CD4-positive, alpha-beta T cell (primary cell): Measurements from ENCODE around the gene FAM120C. TPM values are rescaled to one million over a fixed set of nuclear protein-coding genes. Genes with fewer than 3 reads are reported as not detected.

ENCODE experiments used
- ATAC-seq: fragments of 200-7000 bp; cut with Tn5 transposase; one replicate; pipeline ENCODE4 v1.10.0; 2022; ENCODE audit warnings: mild to moderate bottlenecking; ENCODE audit not compliant: poor library complexity
- CTCF ChIA-PET: fragments of 350-600 bp; sonication (Branson Sonifier 250); formaldehyde crosslinking; loops from one replicate; lab custom pipeline; 2021; ENCODE audit warnings: antibody characterized with exemption, inconsistent platforms; lab: Charles Lee
- POLR2A ChIA-PET: fragments of 350-600 bp; sonication (Branson Sonifier 250); formaldehyde crosslinking; loops from one replicate; lab custom pipeline; 2021; ENCODE audit warnings: antibody characterized with exemption, inconsistent platforms; lab: Charles Lee
- DNase-seq, 14 experiments: peaks; one replicate each; pipeline ENCODE4 v3.0.0-alpha.2; 2013 to 2020; ENCODE audit warnings: mixed read lengths in 2 of 14
- H3K27ac ChIP-seq, 2 donors: one replicate each; pipeline versions ENCODE4 v1.5.1 to v1.7.0; 2013; ENCODE audit warnings: low read length in 2 of 2, low read depth in 1 of 2, mild to moderate bottlenecking in 1 of 2
- H3K27me3 ChIP-seq, 2 experiments: 1 replicate in 1 of 2; 2 replicates in 1 of 2; pipeline versions ENCODE4 v1.6.1 to v1.7.0; 2013; ENCODE audit warnings: low read length in 2 of 2, control low read depth in 1 of 2, mild to moderate bottlenecking in 1 of 2, moderate library complexity in 1 of 2; ENCODE audit not compliant: insufficient read depth in 2 of 2, control insufficient read depth in 1 of 2
- H3K36me3 ChIP-seq: one replicate; pipeline ENCODE4 v1.6.1; 2013; ENCODE audit warnings: low read length, control low read depth; ENCODE audit not compliant: insufficient read depth
- H3K4me1 ChIP-seq: one replicate; pipeline ENCODE4 v1.6.1; 2013; ENCODE audit warnings: low read length, control low read depth; ENCODE audit not compliant: insufficient read depth
- H3K4me3 ChIP-seq: one replicate; pipeline ENCODE4 v1.5.1; 2013; ENCODE audit warnings: mild to moderate bottlenecking, low read length, moderate library complexity
- H3K9me3 ChIP-seq, 2 experiments: 1 replicate in 1 of 2; 2 replicates in 1 of 2; pipeline versions ENCODE4 v1.6.1 to v1.7.0; 2013; ENCODE audit warnings: low read length in 2 of 2, mild to moderate bottlenecking in 2 of 2, control low read depth in 1 of 2, moderate library complexity in 1 of 2; ENCODE audit not compliant: control insufficient read depth in 1 of 2, insufficient read depth in 1 of 2
- H3K27ac Mint-ChIP-seq: one replicate; pipeline ENCODE4 v1.8.0; 2020; ENCODE audit warnings: mixed read lengths
- H3K27me3 Mint-ChIP-seq: one replicate; pipeline ENCODE4 v1.8.0; 2021; ENCODE audit warnings: mixed read lengths
- H3K36me3 Mint-ChIP-seq: one replicate; pipeline ENCODE4 v1.8.0; 2021; ENCODE audit warnings: low read depth, mixed read lengths
- H3K4me1 Mint-ChIP-seq: one replicate; pipeline ENCODE4 v1.8.0; 2021; ENCODE audit warnings: low read depth, mixed read lengths
- H3K4me3 Mint-ChIP-seq: one replicate; pipeline ENCODE4 v1.8.0; 2020; ENCODE audit warnings: mild to moderate bottlenecking, mixed read lengths
- H3K9me3 Mint-ChIP-seq: one replicate; pipeline ENCODE4 v1.8.0; 2020; ENCODE audit warnings: mixed read lengths
- intact Hi-C, 2 experiments: fragments of 100-400 bp; cut with DNase I in 1 of 2; cut with micrococcal nuclease in 1 of 2; formaldehyde crosslinking; loops; one replicate each; pipeline versions ENCODE4 v1.15.1 to v1.9.0; 2023 to 2025; cut with DNase I, micrococcal nuclease
- total RNA-seq, 174 experiments: library from RNA in 2 of 174; stranded (reverse) in 2 of 174; gene quantifications; one replicate each; pipeline ENCODE4 v1.2.3 and lab custom pipeline; 2021 to 2026
- TF ChIP-seq, protein P1 (sequence below): fragments of 200-600 bp; IDR thresholded peaks from one replicate; pipeline ENCODE4 v1.8.0; 2022; ENCODE audit warnings: antibody characterized with exemption, mild to moderate bottlenecking

Gene FAM120C
- total RNA-seq, 2 experiments from 2014 or later: 12.3 to 13.3 TPM

DNA sequence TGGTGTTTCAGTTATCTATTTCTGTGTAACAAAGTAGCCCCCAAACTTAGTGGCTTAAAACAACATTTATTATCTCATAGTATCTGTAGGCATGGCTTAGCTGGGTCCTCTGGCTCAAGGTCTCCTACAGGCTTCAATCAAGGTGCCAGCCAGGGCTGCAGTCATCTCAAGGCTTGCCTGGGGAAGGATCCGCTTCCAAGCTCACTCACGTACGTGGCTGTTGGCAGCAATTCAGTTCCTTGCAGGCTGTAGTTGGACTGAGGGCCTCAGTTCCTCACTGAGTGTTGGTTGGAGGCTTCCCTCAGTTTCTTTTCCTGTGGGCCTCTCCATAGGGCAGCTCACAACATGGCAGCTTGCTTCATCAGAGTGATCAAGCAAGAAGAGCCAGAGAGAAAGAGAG is 9.3 kb downstream of the FAM120C start:
- H3K27ac ChIP-seq: no peak overlapping the region
- ATAC-seq: no peak
- POLR2A ChIA-PET: interaction anchor here (0.7 kb wide), 1 partner anchor 38 kb away, joined by 4 read pairs; no protein-coding TSS in a partner anchor

DNA sequence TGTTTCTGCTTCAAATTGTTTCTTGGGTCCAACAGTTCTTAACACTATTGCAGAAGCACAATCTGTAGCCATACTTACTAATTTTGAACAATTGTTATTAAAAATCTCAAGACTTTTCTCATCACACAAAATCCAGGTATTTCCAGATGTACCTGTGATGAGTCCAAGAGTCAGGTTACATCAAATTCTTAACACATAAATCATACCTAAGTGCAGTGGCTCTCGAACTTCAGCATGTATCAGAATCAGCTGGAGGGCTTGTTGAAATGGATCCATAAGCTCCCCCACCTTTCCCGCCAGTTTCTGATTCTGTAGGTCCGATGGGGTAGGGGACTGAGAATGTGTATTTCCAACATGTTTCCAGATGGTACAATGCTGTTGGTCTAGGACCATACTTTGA is 10.6 kb downstream of the FAM120C start:
- no peaks in the 10 kb centered on the region for H3K27me3 Mint-ChIP-seq
- Histone ChIP-seq H3K27me3 (no peaks in the 10 kb centered on the region), H3K4me1 (no peaks in the 10 kb centered on the region), H3K36me3 (peaks cover 12% of the 10 kb centered on the region), H3K4me3 (no peak overlapping the region), H3K9me3 (no peaks in the 10 kb centered on the region), H3K27ac (no peak overlapping the region)
- ChIA-PET CTCF (no interaction called here), POLR2A (interaction anchor here (1.0 kb wide), 1 partner anchor 11 kb away, joined by 3 read pairs; the partner anchor contains the start of gene FAM120C)
- DNase-seq (no peak), ATAC-seq (no peak)
- H3K27ac Mint-ChIP-seq: no peak overlapping the region
- H3K9me3 Mint-ChIP-seq: no peaks in the 10 kb centered on the region
- H3K4me3 Mint-ChIP-seq: no peak overlapping the region
- H3K4me1 Mint-ChIP-seq: peaks cover 11% of the 10 kb centered on the region
- H3K36me3 Mint-ChIP-seq: peaks cover 21% of the 10 kb centered on the region
- intact Hi-C loops: no loop called here
- TF ChIP-seq, protein P1, sequence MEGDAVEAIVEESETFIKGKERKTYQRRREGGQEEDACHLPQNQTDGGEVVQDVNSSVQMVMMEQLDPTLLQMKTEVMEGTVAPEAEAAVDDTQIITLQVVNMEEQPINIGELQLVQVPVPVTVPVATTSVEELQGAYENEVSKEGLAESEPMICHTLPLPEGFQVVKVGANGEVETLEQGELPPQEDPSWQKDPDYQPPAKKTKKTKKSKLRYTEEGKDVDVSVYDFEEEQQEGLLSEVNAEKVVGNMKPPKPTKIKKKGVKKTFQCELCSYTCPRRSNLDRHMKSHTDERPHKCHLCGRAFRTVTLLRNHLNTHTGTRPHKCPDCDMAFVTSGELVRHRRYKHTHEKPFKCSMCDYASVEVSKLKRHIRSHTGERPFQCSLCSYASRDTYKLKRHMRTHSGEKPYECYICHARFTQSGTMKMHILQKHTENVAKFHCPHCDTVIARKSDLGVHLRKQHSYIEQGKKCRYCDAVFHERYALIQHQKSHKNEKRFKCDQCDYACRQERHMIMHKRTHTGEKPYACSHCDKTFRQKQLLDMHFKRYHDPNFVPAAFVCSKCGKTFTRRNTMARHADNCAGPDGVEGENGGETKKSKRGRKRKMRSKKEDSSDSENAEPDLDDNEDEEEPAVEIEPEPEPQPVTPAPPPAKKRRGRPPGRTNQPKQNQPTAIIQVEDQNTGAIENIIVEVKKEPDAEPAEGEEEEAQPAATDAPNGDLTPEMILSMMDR: no peak

More for the DNA sequence above, 9.3 kb downstream of the FAM120C start:
- H3K9me3 ChIP-seq: no peaks in the 10 kb centered on the region
- H3K4me3 Mint-ChIP-seq: no peak overlapping the region
- CTCF ChIA-PET: no interaction called here
- DNase-seq: no peak
- H3K36me3 Mint-ChIP-seq: peaks cover 30% of the 10 kb centered on the region
- no peaks in the 10 kb centered on the region for H3K4me1 ChIP-seq
- intact Hi-C loops: no loop called here
- H3K27me3 ChIP-seq: no peaks in the 10 kb centered on the region
- H3K4me1 Mint-ChIP-seq: peaks cover 20% of the 10 kb centered on the region
- H3K36me3 ChIP-seq: peaks cover 12% of the 10 kb centered on the region
- no peak overlapping the region for H3K4me3 ChIP-seq
- no peaks in the 10 kb centered on the region for H3K9me3 Mint-ChIP-seq
- H3K27me3 Mint-ChIP-seq: no peaks in the 10 kb centered on the region
- no peak overlapping the region for H3K27ac Mint-ChIP-seq
- TF ChIP-seq, protein P1: no peak

DNA sequence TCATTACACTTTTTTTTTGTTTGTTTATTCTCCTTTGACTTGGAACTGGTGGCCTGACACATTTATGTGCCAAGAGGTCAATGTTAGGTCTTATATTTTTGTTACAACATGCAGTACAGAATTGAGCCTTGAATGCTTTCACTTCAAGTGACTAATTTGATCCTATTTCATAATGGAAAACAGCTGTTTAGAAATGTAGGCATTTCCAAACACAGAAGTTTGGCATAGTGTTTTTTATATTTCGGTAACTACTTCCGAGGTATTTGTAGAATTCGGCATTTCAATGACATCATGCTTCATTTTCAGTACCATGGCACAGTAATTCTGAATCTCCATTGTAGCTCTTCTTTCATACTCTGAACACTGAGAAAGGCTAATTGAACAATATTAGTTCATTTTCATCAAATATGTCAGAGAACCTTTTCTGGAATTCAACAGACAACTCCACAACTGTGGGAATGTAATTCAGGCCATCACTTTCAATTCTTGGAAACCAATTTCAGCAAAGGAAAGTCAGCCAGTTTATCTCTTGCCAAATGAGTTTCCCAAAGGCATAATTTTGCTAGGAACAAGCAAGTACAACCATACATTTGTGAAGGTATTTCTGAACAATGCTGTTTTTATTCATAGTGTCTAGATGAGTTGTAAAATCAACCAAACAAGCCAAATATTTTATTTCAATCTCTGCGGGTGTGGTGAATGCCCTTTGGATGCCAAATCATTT is 11.4 kb downstream of the FAM120C start:
- Mint-ChIP-seq H3K36me3 (peaks cover 13% of the 10 kb centered on the region), H3K4me1 (peaks cover 4% of the 10 kb centered on the region), H3K4me3 (no peak overlapping the region), H3K27me3 (no peaks in the 10 kb centered on the region), H3K9me3 (no peaks in the 10 kb centered on the region), H3K27ac (no peak overlapping the region)
- Histone ChIP-seq H3K27me3 (no peaks in the 10 kb centered on the region), H3K36me3 (peaks cover 12% of the 10 kb centered on the region), H3K27ac (no peak overlapping the region), H3K4me1 (no peaks in the 10 kb centered on the region), H3K9me3 (no peaks in the 10 kb centered on the region), H3K4me3 (no peak overlapping the region)
- intact Hi-C loops: no loop called here
- POLR2A ChIA-PET: interaction anchor here (1.0 kb wide), 1 partner anchor 12 kb away, joined by 3 read pairs; the partner anchor contains the start of gene FAM120C
- TF ChIP-seq, protein P1: no peak
- ATAC-seq (no peak), DNase-seq (no peak)
- CTCF ChIA-PET: no interaction called here
